Measurements from ENCODE around the gene SPEF1.
A peak's percentile ranks its signal among the peaks of the same experiment; 100 is the strongest.
"Not testable (repeated sequence)": the region's sequence is repeated elsewhere in the genome, so short reads cannot be mapped to it uniquely, and the experiment has no call there.

The SPEF1 gene

DNA sequence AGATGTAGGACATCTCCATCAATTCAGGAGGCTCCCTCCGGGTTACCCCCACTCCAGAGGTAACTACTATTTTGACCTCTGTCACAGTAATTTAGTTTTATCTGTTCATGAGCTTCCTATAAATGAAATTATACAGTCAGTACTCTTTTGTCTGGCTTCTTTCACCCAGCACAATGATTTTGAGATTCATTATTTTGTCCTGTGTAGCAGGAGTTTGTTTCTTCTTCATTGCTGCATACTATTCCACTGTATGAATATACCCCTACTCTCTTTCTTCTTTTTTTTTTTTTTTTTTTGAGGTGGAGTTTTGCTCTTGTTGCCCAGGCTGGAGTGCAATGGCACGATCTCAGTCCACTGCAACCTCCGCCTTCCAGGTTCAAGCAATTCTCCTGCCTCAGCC, 27.3 kb upstream of the SPEF1 start:
- no peak for DNase-seq (ENCODE audit: low spot score)

DNA sequence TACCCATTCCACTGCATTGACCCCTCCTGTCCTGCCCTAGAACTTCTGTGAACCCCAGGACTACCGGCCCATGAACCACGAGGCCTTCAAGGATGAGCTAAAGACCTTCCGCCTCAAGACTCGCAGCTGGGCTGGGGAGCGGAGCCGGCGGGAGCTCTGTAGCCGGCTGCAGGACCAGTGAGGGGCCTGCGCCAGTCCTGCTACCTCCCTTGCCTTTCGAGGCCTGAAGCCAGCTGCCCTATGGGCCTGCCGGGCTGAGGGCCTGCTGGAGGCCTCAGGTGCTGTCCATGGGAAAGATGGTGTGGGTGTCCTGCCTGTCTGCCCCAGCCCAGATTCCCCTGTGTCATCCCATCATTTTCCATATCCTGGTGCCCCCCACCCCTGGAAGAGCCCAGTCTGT, 23.5 kb upstream of the SPEF1 start:
- no peak for DNase-seq (ENCODE audit: low spot score)

DNA sequence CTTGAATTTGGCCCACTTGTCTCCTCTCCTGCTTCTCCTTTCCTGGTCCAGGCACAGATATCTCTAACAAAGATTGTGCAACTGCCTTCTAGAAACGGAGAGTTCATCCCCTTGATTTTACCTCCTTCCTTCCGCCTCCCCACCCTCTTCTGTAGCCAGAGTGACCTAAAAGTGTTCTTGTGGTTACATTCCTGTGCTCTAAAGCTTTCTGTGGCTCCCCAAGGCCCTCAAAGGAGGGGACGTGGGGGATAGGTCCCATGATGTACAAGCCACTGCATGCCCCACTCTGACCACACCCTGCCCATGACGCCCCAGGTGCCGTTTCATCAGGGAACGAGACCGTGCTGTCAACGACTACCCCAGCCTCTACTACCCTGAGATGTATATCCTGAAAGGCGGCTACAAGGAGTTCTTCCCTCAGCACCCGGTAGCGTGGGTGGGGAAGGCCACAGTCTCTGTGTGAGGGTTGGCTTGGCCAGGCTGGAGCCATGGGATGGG, 23.1 kb upstream of the SPEF1 start:
- no peak for DNase-seq (ENCODE audit: low spot score)

- no peak for DNase-seq (ENCODE audit: low spot score)
Observed at GRCh38 chr20:3803854-3804253, 22.6 kb upstream of the SPEF1 start.

DNA sequence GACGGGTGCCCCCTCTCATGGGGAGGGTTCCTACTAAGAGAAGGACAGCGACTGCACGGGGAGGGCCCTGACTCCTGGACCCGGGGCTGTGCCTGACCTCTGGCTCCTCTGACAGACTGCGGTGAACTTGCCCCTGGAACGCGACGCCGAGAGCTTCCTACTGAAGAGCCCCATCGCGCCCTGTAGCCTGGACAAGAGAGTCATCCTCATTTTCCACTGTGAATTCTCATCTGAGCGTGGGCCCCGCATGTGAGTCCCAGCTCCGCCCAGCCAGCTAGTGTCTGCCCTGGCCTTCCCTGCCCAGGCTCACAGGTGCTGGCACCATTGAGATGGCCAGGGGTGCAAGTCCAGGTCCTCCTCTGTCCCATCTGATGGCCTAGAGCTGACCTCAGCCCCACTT, 22.0 kb upstream of the SPEF1 start:
- no peak for DNase-seq (ENCODE audit: low spot score)

- no peak for DNase-seq (ENCODE audit: low spot score)
Observed at GRCh38 chr20:3802524-3803239, 21.4 kb upstream of the SPEF1 start.

GRCh38 chr20:3801846-3802245, 20.6 kb upstream of the SPEF1 start:
- DNase-seq (ENCODE audit: low spot score) = no peak

GRCh38 chr20:3801299-3801698, 20.1 kb upstream of the SPEF1 start:
- DNase-seq (ENCODE audit: low spot score) = no peak

GRCh38 chr20:3800878-3801260, 19.6 kb upstream of the SPEF1 start:
- DNase-seq (ENCODE audit: low spot score) = no peak

DNA sequence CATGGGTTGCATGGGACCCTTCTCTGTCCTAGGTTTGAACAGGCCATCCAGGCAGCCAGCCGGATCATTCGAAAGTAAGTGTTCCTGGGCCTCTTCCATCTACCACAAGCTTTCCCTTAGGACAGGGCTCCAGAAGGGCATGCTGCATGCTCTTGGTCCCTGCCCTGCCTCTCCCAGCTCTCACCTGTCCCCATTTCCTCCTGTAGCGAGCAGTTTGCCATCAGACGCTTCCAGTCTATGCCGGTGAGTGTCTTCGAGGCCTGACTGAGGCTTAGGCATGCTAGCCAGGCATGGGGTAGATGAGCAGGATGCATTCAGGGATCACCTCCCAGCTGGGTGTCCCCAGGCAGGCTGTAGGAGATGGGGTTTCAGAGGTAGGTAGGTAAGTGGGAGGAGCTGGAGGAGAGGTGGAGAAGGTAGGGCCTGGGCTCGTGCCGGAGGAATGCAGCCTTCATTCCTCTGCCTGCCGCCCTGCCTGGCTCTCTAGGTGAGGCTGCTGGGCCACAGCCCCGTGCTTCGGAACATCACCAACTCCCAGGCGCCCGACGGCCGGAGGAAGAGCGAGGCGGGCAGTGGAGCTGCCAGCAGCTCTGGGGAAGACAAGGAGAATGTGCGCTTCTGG, 19.1 kb upstream of the SPEF1 start:
- DNase-seq (ENCODE audit: low spot score) = no peak

GRCh38 chr20:3798908-3799248, 17.6 kb upstream of the SPEF1 start:
- DNase-seq (ENCODE audit: low spot score) = no peak

DNA sequence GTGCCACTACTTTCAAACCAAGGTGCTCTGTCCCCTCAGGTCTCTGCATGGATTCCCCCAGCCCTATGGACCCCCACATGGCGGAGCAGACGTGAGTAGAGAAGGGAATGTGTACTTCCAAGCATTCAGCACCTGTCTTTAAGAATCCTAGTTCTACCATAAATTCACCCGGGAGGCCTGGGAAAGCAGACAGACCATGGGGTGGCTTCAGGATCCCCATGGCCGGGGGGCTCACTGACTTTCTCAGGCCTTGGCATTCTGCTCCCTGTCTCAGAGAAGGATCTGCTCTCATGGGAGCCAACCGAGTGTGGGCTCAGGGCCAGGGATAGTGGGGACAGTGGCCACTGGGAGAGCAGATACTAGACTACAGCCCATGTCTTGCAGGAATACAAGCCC, 17.1 kb upstream of the SPEF1 start:
- DNase-seq (ENCODE audit: low spot score) = no peak

GRCh38 chr20:3797592-3798372, 16.5 kb upstream of the SPEF1 start:
- peak; percentile 59 for DNase-seq (ENCODE audit: low spot score)

GRCh38 chr20:3797226-3797545, 15.9 kb upstream of the SPEF1 start:
- no peak for DNase-seq (ENCODE audit: low spot score)

DNA sequence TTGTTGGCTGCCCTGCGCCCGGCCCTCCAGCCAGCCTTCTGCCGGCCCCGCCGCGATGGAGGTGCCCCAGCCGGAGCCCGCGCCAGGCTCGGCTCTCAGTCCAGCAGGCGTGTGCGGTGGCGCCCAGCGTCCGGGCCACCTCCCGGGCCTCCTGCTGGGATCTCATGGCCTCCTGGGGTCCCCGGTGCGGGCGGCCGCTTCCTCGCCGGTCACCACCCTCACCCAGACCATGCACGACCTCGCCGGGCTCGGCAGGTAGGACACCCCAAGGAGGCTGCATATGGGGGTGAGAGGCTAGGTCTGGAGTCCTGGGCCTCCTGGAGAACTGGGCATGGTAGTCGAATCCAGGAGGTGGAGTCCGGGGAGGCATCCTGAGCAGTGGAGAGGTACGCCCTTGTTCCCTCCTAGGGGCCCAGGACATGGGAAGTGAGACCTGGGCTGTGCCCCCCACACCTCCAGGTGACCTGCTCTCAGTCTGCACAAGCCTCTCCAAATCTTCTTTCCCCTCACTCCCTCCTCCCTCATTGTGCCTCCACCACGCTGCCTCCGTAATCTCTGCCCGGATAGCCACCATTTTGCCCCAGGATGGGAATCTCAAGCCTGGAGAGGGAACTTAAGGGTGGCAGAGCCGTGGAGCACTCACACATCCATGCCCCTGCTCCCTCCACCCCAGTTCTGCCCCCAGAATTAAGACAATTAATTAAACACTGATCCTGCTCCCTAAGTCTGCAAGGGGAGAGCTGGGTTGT, 15.4 kb upstream of the SPEF1 start:
- no peak for DNase-seq (ENCODE audit: low spot score)

GRCh38 chr20:3795511-3796468, 14.5 kb upstream of the SPEF1 start, which contains the start of gene CDC25B:
Gene CDC25B (plus strand): TSS chr20:3796310. CDS start chr20:3796532, 222 bp downstream.
- peak; percentile 93 for DNase-seq (ENCODE audit: low spot score)

DNA sequence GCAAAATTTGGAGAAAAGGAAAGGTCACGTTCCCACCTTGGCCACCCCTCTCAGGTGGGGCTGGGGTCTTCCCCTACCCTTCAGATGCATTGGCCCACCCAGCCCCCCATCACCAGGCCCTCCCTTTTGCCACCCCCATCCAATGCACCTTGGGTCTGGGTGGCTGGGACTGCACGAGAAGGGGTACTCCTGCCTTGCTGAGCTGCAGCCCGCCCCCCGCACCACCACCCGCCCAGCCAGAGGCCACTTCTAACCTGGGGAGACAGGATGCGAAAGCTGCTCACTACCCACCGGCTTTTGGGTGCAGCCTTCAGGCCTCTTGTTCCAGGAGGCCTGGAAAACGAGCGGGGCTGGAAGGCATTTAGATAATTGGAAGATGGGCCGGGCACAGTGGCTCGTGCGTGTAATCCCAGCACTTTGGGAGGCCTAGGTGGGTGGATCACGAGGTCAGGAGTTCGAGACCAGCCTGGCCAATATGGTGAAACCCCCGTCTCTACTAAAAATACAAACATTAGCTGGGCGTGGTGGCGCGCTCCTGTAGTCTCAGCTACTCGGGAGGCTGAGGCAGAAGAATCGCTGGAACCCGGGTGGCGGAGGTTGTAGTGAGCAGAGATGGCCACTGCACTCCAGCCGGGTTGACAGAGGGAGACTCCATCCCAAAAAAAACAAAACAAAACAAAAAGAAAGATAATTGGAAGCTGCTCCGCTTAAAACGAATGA, 13.6 kb upstream of the SPEF1 start:
- DNase-seq (ENCODE audit: low spot score) = no peak

GRCh38 chr20:3794168-3794567, 12.9 kb upstream of the SPEF1 start:
- DNase-seq (ENCODE audit: low spot score) = not testable (repeated sequence)

- not testable (repeated sequence) for DNase-seq (ENCODE audit: low spot score)
Observed at GRCh38 chr20:3789201-3789600, 8.0 kb upstream of the SPEF1 start.

DNA sequence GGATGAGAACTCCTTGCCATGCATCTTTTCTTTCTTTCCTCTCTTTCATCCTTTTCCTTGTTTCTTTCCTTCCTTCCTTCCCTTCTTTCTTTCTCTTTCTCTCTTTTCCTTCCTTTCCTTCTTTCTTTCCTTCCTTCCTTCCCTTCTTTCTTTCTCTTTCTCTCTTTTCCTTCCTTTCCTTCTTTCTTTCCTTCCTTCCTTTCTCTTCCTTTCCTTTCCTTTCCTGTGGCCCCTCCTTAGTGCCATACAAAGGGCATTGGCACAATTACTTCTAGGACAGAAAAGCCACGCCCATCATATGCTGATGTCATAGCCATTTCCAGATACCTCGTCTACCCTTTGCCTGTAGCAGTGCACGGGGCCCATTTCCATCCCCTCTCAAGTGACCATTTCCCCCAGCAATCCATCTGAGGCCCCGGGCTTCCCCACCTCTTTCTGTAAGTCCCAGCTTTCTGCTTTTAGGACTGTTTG, 7.5 kb upstream of the SPEF1 start:
- DNase-seq (ENCODE audit: low spot score) = no peak
